HG03139 (cell line): Measurements from ENCODE around the gene SCNN1B.

Source experiments
- ATAC-seq: cut with Tn5 transposase; IDR thresholded peaks from one replicate; pipeline ENCODE4 v1.9.1; 2021; ENCODE audit not compliant: unreplicated experiment

SCNN1B gene

GRCh38 chr16:23403547-23403946 is 101.4 kb downstream of the SCNN1B start:
- no peak for ATAC-seq

DNA sequence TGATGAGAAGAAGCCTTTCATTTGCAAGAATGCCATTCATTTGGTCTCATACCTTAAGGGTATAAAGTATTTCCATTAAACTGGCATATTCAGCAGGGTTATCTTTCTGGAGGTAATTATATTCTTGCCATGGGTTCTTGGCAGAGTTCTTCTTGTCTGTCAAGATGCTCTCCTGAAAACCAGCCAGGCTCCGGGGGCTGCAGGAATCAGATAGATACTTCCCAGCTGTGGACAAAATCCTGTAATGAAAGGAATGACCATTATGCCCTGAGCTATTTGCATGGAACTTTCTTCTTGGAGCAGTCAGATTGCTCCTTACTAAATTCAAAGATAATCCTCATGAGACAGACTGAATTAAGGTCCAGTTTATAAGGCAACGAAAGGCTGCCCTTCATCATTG is 103.9 kb downstream of the SCNN1B start:
- ATAC-seq = no peak

GRCh38 chr16:23406546-23407240 is 104.6 kb downstream of the SCNN1B start:
- ATAC-seq = no peak

DNA sequence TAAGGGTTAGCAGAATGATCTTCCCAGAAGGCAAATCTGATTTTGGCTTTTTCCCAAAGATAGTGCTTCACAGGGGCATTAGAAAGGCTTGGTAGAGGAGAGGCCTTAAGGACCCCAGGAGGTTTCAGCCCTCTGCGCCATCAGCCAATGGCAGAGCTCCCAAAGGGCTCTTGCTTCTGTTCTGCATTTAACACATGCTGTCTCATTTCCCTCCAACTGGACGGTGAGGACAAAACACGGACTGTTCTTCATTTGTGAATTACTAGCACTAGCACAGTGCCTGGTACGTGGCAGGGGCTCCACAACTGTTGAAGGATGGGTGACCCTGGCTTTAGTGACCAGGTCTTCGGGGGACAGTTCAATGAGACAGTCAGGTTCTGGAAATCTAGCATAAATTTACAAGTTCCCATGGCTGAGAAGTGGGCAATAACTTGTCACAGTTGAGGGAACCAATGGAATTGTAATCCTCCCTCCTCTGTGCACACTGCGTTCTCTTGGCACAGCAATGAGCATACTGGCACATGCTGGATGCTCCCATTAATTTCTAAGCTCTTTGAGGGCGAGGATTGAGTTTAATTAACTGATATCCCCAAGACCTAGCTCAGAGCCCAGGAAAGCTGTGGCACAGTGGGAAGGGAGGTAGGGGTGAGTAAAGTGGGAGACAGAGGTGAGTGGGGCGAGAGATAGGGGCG is 105.5 kb downstream of the SCNN1B start:
- no peak for ATAC-seq

GRCh38 chr16:23408242-23408822 is 106.2 kb downstream of the SCNN1B start:
- no peak for ATAC-seq

GRCh38 chr16:23408823-23409298 is 106.8 kb downstream of the SCNN1B start:
- ATAC-seq = no peak

- no peak for ATAC-seq
Measured at GRCh38 chr16:23409522-23409921, 107.4 kb downstream of the SCNN1B start.

- no peak for ATAC-seq
Measured at GRCh38 chr16:23410176-23410575, 108.1 kb downstream of the SCNN1B start.

GRCh38 chr16:23414731-23415130 is 112.6 kb downstream of the SCNN1B start:
- ATAC-seq = no peak

DNA sequence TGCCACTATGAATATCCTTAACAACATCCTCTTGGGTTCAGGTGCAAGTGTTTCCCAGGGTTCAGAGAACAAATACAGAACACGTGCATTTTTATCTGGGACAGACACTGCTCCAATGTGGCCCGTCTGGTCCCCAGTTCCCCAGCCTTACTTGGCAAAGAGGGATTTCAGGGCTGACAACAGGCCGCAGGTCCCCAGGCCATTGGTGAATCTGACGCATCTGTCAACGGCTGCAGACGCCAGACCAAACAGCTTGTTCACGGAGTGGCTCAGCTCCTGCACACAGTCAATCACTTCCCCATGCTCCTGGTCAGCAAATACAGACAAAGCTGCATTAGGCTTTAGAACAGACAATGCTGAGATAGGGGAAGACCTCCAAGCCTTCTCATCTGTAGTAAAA is 114.7 kb downstream of the SCNN1B start:
- ATAC-seq = no peak

DNA sequence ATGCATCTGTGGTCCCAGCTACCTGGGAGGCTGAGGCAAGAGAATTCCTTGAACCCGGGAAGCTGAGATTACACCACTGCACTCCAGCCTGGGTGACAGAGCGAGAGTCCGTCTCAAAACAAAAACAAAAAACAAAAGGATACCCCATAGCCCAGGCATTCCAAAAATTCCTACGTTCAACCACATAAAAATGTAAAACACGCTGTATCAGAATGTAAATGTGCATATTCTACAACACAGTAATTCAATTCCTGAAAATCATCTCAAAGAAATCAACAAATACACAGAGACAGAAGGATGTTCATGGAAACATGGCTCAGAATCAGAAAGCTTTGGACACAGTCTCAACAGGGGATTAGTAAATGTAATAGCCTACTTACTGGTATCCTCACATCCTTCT is 117.9 kb downstream of the SCNN1B start:
- no peak for ATAC-seq

GRCh38 chr16:23423496-23424049 is 121.5 kb downstream of the SCNN1B start:
- no peak for ATAC-seq

DNA sequence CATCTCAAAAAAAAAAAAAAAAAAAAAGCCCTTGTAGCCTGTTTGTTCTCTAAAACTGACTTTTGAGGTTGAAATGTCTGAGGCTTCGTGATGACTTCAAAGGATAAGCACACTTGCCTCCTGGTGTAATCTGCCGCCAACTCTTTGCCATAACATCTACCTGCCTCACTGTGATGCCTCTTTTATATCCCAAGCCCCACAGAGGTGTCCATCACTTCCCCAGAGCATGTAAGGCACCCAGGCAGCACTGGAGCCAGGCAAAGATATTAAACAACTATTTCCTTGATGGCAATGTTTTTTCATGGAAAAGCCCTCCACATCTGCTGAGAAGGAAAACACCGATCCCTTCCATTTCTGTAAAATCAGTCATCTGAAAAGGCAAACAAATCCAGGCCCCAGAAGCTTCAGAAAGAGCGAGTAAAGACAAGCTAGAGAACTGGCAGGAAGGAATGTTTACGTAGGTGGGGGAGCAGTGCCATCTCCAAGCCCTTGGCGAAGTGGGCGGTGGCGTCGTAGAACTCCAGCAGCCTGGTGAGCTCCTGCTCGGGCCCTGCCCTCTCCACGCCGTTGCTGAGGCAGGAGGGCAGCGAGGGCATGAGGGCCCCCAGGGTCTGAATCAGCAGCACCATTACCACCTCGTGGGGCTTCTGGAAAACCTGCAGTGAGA is 122.3 kb downstream of the SCNN1B start:
- no peak for ATAC-seq

DNA sequence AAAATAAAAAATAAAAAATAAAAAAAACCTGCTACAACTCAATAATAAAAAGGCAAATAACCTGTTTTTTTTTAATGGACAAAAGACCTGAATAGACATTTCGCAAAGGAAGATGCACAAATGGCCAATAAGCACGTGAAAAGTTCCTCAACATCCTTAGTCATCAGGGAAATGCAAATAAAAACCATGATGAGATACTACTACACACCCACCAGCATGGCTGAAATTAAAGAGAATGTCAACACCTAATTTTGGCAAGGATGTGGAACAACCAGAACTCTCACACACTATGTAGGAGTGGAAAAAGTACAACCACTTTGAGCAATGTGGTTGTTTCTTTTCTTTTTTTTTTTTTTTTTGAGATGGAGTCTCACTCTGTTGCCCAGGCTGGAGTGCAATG is 126.2 kb downstream of the SCNN1B start:
- ATAC-seq = no peak
